Ramos (cell line): Measurements from ENCODE around the gene PDE7B.

ENCODE experiments used
- in situ Hi-C: fragments of 300-500 bp; cut with MboI; formaldehyde crosslinking; loops from one replicate; pipeline ENCODE4 v1.14.3; 2022; ENCODE audit warnings: low sequenced_read_pairs; ENCODE audit not compliant: unreplicated experiment

The PDE7B gene

DNA sequence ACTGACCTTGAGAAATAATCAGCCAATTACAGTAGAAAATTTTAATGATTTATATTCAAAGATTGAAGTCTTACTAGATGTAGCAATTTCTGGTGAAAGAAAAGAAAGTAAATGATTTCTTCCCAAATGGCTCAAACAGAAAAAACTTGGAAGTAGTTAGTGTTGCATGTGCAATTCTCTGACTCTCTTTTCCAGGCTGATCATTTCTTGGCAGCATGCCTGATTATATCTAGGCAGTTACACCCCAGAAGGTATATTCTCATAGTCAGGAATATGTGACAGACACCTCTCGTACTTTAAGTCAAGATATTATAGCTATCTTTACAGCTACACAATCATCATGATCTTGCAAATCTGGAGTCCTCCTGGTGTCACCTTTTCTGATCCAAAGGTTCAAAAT, 122.9 kb downstream of the PDE7B start:
- in situ Hi-C loops, result no loop called here

DNA sequence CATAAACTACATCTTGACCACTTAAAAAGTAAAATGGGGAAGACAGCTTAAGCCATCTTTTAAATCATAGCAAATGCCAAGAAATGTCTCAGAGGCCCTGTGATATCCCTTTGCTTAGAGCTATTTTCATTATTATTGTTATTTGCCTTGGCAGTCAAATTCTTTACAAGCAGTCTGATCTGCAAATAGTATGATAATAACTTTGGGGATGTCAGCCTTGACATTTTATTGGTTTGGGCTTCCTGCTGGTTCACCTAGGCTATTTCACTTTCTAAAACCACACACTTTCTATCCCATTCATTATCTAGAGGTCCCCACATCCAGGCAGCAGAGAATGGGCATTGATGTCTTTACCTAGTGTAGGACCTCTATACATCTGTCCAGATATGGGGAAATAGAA, 125.1 kb downstream of the PDE7B start:
- in situ Hi-C loops, result no loop called here

DNA sequence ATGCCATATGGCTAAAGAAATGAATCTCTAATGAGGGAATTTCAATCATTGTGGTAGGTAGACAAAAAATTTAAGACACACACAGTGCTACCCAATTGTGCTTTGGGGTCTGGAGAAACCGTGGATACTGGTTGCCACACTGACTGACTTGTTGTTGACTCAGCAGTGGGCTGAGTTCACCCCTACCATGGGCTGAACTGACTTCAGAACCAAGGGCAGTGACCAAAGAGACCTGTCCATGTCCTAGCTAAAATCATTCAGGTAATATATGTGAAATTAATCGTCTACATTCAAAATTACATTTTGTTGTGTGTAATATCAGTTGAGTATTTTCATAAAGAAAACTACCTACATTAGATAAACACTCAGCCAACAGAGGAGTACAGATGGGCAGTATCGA, 131.6 kb downstream of the PDE7B start:
- in situ Hi-C loops, result no loop called here

DNA sequence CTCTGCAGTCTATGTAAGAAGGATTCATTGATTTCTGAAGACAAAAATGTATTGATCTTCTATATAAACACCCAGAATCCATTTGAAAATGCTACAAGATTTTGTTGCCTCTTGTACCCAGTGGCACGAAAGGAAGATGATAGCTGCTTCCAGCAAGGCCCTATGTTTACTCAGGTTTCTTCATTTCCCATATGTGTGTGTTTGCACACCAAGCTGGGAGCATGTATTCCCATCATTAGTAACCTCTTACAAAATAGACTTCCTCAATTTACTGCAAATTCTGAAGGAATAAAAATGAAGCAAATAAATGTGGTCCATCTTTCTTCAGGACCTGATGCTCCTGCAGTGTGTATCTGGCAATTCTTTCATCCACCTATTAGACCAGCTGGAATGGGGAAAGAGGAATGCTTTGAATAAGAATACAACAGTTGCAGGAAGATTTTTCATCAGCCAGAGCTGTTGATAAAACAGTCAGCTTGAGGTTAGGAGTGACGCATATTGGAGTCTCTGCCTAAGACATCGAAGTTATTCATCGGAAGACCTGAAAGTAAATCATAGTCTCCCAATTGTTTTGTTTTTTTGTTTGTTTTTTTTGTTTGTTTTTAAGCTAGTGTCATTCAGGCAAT, 132.3 kb downstream of the PDE7B start:
- in situ Hi-C loops, result no loop called here

DNA sequence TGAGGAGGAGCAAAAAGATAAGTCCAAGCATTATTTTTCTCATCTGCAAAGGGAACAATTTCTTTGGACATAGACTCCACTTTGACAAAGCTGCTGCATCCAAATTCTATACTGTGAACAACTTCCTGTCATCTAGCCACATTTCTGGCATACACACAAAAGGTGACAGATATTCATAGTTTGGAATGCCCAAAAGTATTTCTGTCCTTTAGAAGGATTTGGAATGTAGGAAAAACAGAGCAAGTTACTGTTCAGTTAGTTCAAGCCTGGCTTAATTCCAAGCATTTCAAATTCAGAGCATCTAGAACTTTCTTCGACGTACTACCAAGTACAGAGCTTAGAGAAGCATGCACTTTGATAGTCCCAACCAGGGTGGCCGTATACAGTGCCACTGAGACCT, 134.0 kb downstream of the PDE7B start:
- in situ Hi-C loops, result no loop called here

DNA sequence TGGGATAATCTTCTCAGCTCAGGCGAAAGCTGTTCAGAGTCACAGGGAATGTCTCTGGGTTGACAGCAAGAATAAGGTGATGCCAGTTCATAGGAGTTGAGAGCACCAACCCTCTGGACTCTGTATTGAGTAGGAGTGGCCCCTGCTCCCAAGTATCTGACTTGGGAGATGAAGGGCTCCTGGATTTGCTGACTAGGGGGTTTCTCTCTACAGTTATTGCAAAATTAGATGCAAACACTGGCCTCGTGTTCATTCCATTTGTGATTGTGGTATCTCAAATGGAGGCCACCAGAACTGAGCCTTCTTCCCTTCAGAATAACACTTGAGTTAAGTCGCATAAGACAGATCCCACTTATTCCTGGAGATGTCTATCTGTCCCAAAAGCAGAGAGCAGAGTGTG, 135.7 kb downstream of the PDE7B start:
- in situ Hi-C loops, result no loop called here

DNA sequence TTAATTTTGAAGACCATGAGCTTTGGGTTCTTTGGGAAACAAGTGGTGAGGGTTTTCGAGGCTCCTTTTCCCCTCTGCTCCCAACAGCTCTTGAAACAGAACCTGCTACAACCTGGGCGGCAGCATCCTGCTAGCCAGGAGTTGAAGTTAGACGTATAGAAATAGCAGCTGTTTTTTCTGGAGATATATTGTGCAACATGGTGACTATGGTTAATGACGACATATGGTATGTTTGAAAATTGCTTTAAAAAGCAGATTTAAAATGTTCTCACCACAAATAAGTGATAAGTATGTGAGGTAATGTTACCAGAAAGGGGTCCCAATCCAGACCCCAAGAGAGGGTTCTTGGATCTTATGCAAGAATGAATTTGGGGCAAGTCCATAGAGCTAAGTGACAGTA, 138.9 kb downstream of the PDE7B start:
- in situ Hi-C loops, result no loop called here

DNA sequence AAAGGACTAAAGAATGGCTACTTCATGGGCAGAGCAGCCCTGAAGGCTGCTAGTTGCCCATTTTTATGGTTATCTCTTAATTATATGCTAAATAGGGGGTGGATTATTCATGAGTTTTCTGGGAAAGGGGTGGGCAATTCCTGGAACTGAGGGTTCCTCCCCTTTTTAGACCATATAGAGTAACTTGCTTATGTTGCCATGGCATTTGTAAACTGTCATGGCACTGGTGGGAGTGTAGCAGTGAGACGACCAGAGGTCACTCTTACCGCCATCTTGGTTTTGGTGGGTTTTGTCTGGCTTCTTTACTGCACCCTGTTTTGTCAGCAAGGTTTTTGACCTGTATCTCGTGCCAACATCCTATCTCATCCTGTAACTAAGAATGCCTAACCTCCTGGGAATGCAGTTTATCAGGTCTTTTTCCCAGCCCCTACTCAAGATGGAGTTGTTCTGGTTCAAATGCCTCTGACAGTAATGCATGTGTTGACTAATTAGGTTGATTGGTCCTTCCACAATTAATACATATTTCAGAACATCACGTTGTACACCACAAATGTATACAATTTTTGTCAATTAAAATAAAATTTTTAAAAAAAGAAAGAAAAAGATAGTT, 139.5 kb downstream of the PDE7B start:
- in situ Hi-C loops, result no loop called here

DNA sequence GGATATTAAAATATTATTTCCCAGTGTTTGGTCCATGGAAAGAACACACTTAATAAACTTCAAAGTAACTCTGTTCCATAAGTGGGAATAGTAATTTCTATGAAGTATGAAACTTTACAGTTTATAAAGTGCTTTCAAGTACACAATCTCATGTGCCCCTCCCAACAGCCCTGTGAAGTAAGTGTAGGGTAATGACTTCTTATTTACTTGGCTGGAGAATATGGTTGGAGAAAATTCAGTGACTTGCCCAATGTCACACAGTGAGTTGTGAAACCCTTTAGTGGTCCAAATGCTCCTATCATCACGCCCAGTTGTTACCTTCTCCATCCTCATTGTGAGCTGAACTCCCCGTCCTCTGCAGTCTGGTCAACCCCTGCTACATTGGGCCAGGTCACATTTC, 141.2 kb downstream of the PDE7B start:
- in situ Hi-C loops, result no loop called here

DNA sequence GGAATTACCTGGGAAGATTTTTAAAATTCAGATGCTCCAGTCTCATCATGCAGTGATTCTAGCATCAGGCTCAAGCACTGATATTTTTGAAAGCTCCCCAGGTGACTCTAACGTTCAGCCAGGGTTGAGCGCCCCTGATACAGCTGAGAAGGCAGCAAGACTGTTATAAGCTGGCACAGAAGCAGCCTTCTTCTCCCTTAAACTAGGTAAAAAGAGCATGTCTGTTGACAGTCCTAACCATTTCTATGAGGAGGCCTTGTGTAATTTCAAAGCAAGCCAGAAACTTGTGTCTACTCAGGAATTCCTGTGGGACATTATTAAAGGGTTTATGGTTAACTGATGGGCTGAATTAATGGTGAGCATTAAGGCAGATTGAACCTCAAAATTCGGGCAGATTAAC, 141.9 kb downstream of the PDE7B start:
- in situ Hi-C loops, result no loop called here

DNA sequence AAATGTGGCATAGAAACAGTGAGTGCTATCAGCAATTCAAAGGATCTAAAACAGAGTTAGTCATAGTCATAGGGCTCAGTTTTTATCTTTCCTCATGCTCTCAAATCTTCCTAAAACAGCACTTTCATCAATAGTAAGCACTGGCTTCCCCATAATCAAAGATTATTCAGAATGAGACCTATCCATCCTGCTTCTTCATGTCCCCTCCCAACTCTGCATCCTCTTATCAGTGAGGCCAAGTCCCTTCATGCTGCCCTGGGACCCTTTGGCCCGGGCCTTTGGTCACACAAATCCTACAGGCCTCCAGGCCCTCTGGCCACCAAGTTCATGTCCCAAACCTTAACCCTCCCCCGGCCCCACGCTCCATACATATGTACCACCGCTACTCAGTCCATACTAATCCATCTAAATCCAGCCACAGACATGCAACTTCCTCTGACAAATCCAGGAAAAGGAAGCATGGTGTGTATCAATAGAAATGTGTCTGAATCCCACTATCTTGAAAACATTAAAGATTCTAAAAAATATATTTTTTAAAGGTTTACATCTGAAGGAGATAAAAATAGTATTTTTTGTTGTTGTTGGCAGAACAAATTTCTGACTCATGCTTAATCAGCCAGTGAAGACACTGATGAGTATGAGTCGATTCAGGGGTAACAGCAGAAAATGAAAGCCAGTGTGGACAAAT, 143.5 kb downstream of the PDE7B start:
- in situ Hi-C loops, result no loop called here

DNA sequence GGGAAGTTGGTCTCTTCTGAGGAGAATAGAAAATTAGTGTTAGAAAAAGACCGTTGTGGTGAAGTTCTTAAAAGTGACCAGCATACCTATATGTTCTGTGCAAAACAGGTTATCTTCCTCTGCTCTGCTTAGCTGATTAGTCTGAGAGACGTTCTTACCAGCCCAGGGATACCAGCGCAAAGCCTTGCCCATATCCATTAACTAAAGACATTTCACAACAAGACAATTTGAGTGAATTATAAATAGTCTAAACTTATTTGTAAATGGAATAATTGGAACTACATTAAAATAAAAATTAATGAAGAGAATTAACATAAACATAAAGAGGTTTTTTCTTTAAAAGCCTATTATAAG, 144.0 kb downstream of the PDE7B start:
- in situ Hi-C loops, result no loop called here

DNA sequence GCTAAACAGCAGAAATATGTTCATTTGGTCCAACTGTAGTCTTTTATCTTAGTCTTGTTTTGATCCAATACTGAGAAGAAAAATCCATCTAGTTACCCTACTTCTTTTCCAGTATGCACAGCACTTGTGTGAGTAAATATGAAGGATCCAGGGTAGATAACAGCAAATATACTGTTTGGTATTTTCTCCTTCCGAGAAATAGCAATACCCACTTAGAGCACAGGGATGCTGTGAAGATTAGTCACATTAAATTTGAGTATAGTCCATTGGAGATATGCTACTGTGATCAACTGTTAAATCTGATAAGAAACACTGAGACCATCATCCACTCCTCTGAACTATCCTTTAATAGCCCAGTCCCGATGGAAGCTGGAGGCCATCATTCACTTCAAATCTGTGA, 145.2 kb downstream of the PDE7B start:
- in situ Hi-C loops, result no loop called here

DNA sequence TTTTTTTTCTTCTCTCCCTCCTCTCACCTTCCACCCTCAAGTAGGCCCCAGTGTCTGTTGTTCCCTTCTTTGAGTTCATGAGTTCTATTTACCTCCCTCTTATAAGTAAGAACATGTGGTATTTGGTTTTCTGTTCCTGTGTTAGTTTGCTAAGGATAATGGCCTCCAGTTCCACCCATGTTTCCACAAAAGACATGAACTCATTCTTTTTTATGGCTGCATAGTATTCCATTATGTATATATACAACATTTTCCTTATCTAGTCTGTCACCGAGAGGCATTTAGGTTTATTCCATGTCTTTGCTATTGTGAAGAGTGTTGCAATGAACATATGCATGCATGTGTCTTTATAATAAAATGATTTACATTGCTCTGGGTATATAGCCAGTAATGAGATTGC, 147.9 kb downstream of the PDE7B start:
- in situ Hi-C loops, result no loop called here

DNA sequence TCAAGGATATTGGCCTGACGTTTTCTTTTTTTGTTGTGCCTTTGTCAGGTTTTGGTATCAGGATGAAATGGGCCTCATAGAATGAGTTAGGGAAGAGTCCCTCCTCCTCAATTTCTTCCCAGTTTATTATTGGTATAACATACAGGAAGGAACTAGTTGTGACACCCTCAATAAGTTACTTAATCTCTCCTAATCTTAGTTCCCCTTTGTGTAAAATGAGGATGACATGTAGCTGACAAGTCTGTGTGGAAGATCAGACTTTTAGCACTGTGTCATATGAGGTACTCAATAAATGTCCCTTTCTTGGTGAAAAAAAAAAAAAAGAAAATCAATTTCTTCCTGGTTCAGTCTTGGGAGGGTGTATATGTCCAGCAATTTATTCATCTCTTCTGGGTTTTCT, 155.8 kb downstream of the PDE7B start:
- in situ Hi-C loops, result no loop called here

DNA sequence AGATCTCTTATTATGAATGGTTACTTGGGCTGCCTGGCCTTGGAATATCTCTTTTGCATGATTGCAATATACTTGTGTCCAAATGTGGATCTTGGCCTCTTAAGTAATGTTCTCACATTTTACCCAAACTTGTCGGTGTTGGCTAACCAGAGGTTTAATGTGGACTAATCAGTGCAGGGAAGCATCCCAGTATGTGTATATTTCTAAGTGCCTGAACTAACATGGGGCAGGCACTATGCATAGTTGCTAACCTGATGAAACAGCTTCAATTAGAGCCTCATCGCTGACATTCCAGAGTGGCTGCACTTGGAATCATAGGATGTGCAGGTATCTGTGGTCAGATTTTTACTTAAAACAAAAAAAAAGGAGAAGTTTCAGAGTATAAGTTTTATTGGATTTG, 160.0 kb downstream of the PDE7B start:
- in situ Hi-C loops, result no loop called here

DNA sequence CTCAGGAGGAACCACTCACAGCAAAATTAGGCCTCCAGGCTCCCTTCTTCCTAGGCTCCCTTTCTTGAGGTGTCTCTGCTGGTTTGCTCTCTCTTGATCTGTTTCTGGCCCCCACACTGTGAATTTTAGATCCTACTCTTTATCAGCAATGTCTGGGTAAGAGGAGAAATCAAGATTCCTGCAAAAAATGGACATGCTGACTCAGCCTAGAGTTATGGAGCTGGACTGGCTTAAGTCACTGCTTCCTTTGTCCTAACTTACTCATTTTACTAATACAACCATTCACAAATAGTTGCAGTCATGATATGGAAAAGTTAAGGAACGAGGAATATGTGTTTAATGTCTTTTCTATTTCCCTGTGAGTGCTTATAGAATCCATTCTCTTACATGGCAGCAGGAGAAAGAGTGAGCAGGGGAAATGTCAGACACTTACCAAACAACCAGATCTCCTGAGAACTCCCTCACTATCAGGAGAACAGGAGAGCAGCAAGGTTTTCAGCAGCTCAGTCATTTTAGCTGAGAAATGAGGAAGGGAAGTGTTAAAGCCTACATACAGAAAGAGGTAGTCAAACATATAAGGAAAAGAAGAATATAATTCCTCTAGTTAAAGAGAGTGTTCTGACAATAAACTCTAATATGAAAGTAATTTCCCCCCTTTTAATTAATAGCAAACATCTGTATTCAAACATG, 160.8 kb downstream of the PDE7B start:
- in situ Hi-C loops, result no loop called here

DNA sequence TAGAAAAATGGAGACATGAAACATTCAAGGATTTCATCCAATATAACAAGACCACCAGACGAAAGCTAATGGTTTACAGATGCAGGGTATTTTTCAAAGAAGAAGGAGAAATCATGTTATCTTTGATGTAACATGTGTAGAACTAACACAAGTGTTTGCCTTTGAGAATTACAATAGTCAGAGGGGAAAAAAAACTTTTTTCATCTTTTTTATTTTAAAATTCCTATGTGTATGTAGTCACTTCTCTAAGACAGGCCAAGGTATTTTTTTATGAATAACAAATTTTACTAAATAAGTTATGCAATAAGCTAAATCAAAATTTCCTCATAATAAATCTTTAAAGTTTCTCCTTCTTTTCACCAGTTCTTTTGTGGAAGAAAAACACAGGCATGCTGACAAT, 161.4 kb downstream of the PDE7B start:
- in situ Hi-C loops, result no loop called here

DNA sequence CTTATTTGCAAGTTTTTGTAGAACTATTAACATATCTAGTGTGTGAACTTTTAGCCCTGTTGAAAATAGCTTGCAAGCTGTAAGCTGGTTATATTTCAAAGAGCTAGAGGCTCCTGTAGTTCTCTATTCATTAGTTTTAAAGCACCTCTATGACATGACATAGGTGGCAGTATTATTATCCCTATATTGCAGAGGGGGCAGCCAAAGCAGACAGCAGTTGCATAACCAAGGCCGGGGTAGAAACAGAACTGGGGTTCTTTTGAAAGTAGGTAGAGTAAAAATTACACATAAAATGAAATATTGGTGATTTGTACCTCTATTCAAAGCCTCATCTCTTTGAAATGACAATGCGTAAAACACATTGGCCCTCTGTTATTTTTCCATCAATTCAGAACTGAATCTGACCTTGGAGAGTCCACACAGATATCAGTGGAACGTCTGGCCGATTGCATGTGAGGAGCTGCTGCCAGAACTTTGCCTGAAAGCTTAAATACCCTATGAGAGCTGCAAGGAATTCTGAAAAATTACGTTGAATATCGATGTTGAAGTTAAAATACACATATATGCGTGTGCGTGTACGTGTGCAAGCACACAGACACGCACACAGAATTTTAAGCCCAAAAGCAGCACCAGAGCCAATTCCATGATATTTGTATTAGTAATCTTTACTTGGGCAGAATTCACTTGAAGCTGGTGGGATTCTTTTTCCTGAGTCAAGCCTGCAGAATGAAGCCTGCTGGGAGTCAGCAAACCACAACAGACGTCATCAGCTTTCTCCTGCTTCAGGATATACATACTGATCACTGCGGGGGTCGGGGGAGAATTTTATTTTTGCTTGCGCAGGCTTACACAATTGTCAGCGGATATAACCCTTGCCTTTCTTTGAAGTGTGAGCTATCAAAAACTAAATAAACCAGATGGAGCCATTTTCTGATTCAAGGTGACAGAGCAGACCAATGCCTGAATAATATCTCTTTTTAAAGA, 163.2 kb downstream of the PDE7B start:
- in situ Hi-C loops, result no loop called here

DNA sequence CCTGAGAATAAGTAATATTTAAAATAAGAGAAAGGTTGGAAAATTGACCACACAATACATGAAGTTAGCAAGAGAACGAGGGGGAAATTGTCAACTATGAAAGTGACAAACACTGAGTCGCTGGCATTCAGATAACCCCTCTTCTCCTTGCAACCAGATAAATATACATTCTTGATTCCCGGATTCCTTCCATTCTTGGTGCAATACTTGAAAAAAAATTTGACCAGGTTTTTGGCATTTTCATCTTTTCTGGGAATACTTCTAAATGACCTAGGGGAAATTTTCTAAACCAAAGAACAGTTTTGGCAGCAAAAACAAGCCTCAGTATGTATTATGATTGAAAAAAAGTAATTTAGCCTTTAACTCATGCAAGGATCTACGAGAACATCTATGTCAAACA, 164.0 kb downstream of the PDE7B start:
- in situ Hi-C loops, result no loop called here
